Activated T-cell treated with anti-CD3 and anti-CD28 coated beads, Interleukin-2, amount 50 U/mL, for 48 hours (primary cell): ENCODE measurements around the gene DMAP1.

Experiments used
- DNase-seq, 2 experiments: peaks; one replicate each; pipeline ENCODE4 v3.0.0-alpha.2; 2020

Gene DMAP1

GRCh38 chr1:44229435-44230167 lies 16.3 kb downstream of the DMAP1 start:
- no peak for DNase-seq

- DNase-seq, result no peak
Observed at GRCh38 chr1:44230796-44231195, 17.5 kb downstream of the DMAP1 start.

- no peak for DNase-seq
Observed at GRCh38 chr1:44233593-44233992, 20.3 kb downstream of the DMAP1 start.

- DNase-seq, result no peak
Observed at GRCh38 chr1:44235808-44236207, 22.5 kb downstream of the DMAP1 start.

GRCh38 chr1:44236490-44237272 lies 23.4 kb downstream of the DMAP1 start:
- no peak for DNase-seq

GRCh38 chr1:44237721-44238457 lies 24.6 kb downstream of the DMAP1 start:
- peak; percentile 71 to 75 for DNase-seq

- no peak for DNase-seq
Observed at GRCh38 chr1:44238660-44239059, 25.4 kb downstream of the DMAP1 start.

- DNase-seq, result no peak
Observed at GRCh38 chr1:44239331-44239960, 26.2 kb downstream of the DMAP1 start.

- no peak for DNase-seq
Observed at GRCh38 chr1:44239961-44240371, 26.7 kb downstream of the DMAP1 start.

GRCh38 chr1:44240802-44241671 lies 27.8 kb downstream of the DMAP1 start:
- DNase-seq, result no peak

GRCh38 chr1:44242746-44243145 lies 29.5 kb downstream of the DMAP1 start:
- no peak for DNase-seq

GRCh38 chr1:44243782-44244495 lies 30.7 kb downstream of the DMAP1 start:
- DNase-seq, result no peak

- DNase-seq, result no peak
Observed at GRCh38 chr1:44244986-44245385, 31.7 kb downstream of the DMAP1 start.

GRCh38 chr1:44246806-44247205 lies 33.5 kb downstream of the DMAP1 start:
- DNase-seq, result no peak

- DNase-seq, result no peak
Observed at GRCh38 chr1:44249543-44249942, 36.3 kb downstream of the DMAP1 start.

- no peak for DNase-seq
Observed at GRCh38 chr1:44250068-44250781, 37.0 kb downstream of the DMAP1 start.

- no peak for DNase-seq
Observed at GRCh38 chr1:44251486-44251885, 38.2 kb downstream of the DMAP1 start.

- DNase-seq, result no peak
Observed at GRCh38 chr1:44251989-44252671, 38.9 kb downstream of the DMAP1 start.

- DNase-seq, result no peak
Observed at GRCh38 chr1:44254392-44254910, 41.2 kb downstream of the DMAP1 start.
